Measurements from ENCODE around the gene TRIM65.
"Not testable (repeated sequence)": the region's sequence is repeated elsewhere in the genome, so short reads cannot be mapped to it uniquely, and the experiment has no call there.

The TRIM65 gene

GRCh38 chr17:75895370-75896155, 1.2 kb downstream of the TRIM65 start:
- no peak for DNase-seq (ENCODE audit: low spot score)

- DNase-seq (ENCODE audit: low spot score), result no peak
Measured at GRCh38 chr17:75894049-75894733, 2.6 kb downstream of the TRIM65 start.

GRCh38 chr17:75893305-75894048, 3.3 kb downstream of the TRIM65 start:
- DNase-seq (ENCODE audit: low spot score), result no peak

- no peak for DNase-seq (ENCODE audit: low spot score)
Measured at GRCh38 chr17:75892556-75893224, 4.1 kb downstream of the TRIM65 start.

- no peak for DNase-seq (ENCODE audit: low spot score)
Measured at GRCh38 chr17:75891605-75892555, 4.9 kb downstream of the TRIM65 start.

GRCh38 chr17:75891022-75891604, 5.6 kb downstream of the TRIM65 start:
- DNase-seq (ENCODE audit: low spot score), result no peak

DNA sequence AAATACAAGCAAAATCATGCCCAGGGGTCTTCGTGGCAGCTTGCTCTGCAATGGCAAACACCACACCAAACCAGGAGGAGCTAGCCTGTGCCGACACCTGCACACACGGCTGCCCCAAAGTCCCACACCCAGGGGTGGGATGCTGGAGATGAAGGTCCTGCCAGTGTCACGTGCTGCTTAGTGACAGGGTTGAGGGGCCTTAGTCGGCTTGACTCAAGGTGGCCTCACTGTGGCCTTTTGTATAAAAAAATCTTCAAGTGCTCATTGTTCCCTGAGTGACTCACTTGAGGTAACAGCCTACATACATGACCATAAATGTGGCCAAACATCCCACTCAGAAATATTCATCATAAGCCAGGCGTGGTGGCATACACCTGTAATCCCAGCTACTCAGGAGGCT, 7.3 kb downstream of the TRIM65 start:
- DNase-seq (ENCODE audit: low spot score), result no peak

DNA sequence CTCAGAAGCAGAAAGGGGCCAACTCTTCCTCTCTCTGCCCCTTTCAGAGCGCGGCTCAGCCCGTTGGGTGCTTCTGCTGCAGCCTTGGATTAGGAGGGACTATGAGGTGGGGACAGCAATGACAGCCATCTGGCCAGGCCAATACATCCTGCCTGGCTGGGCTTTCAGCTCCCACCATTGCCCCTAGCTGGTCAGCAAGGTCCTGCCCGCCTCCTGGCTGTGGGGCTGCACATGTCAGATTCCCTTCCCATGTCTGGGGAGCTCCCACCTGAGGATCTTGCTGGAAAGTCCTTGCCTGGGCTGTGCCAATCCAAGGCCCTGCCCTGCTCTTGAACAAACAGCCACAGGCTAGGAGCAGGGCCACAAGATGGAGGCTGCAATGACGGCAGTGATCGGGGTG, 8.3 kb downstream of the TRIM65 start:
- DNase-seq (ENCODE audit: low spot score), result no peak

DNA sequence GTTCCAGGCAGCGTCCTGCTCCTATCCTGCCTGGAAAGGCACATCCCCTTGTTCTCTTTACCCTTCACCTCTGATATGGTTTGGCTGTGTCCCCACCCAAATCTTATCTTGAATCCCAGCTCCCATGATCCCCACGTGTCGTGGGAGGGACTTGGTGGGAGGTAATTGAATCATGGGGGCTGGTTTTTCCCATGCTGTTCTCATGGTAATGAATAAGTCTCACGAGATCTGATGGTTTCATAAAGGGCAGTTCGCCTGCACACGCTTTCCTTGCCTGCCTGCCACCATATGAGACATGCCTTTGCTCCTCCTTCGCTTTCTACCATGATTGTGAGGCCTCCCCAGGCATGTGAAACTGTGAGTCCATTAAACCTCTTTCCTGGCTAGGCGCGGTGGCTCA, 10.9 kb downstream of the TRIM65 start:
- not testable (repeated sequence) for DNase-seq (ENCODE audit: low spot score)

GRCh38 chr17:75885431-75885830, 11.3 kb downstream of the TRIM65 start:
- DNase-seq (ENCODE audit: low spot score), result no peak

- DNase-seq (ENCODE audit: low spot score), result no peak
Measured at GRCh38 chr17:75881678-75882454, 14.9 kb downstream of the TRIM65 start.

GRCh38 chr17:75880266-75880665, 16.5 kb downstream of the TRIM65 start:
- DNase-seq (ENCODE audit: low spot score), result no peak

GRCh38 chr17:75878174-75878998, 18.4 kb downstream of the TRIM65 start, which contains the start of gene TRIM47:
TRIM47 (minus strand) TSS chr17:75878581; CDS start chr17:75878548, 33 bp downstream.
- no peak for DNase-seq (ENCODE audit: low spot score)

DNA sequence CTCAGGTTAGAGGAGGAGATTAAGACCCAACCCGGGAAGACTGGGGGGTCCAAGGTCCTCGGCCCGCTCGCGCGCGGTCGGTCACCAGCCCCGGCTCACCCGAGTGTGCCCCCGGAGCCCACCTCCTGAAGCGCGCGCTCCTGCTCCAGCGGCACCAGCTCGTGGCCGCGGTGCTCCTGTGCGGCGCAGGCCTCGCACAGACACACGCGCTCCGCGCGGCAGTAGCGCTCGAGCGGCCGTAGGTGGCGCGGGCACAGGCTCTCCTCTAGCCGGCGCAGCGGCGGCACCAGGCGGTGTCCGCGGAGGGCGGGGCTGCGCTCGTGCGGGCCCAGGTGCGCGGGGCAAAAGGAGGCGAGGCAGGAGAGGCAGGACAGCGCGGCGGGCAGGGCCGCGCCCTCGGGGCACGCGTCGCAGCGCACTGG, 19.0 kb downstream of the TRIM65 start:
- DNase-seq (ENCODE audit: low spot score), result peak; percentile 66

DNA sequence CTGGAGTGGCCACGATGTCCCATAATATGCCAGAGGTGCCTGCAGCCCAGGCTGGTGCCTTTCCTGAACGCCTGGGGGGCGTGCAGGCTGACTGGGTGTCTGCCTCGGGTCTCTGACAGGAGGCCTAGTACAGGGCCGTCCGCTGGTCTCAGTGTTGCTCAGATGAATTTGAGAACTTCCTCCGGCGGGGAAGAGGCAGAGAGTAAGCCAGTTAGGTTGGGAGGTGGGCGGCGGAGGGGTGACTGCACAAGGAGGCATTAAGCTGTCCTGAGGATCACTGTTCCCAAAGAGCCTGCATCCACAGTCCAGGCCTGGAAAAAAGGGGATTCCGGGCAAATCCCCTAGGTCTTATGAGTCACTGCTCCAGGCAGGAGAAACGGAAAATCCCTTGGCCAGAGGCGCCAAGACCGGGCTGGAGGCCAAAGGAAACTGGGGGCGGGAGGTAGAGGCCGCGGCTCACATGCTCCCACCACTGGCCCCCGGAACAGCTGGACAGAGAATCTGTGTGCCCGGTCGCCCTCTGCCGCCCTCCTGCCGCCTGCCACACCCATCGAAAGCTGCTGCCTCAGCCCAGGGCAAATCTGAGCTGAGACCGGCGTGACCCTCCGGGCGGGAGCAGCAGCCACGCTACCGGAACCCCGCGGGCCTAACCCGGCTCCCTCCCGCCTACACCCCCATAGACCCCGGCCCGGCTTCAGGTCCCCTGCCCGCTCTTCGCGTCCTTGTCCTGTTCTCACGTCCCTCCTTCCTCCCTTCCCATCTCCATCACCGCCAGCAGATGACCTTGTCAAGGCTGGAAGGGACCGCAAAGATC, 19.6 kb downstream of the TRIM65 start:
- DNase-seq (ENCODE audit: low spot score), result no peak

GRCh38 chr17:75876190-75876937, 20.4 kb downstream of the TRIM65 start:
- peak; percentile 91 for DNase-seq (ENCODE audit: low spot score)

- no peak for DNase-seq (ENCODE audit: low spot score)
Measured at GRCh38 chr17:75875940-75876189, 20.9 kb downstream of the TRIM65 start.

Measured in CD4-positive, alpha-beta T cell treated with Interleukin-6 at 100 ng/mL for 8 hours (primary cell).